GM21786 (cell line): ENCODE data around the gene HDAC9.
"Not testable (repeated sequence)": the region's sequence is repeated elsewhere in the genome, so short reads cannot be mapped to it uniquely, and the experiment has no call there.

Experiments
- ATAC-seq: cut with Tn5 transposase; IDR thresholded peaks from one replicate; pipeline ENCODE4 v1.9.1; 2021; ENCODE audit not compliant: unreplicated experiment

HDAC9 gene

GRCh38 chr7:18936265-18936664 lies 440.7 kb downstream of the HDAC9 start:
- no peak for ATAC-seq

- no peak for ATAC-seq
These were observed 444.4 kb downstream of the HDAC9 start for GRCh38 chr7:18939771-18940592.

- ATAC-seq: no peak
These were observed 445.1 kb downstream of the HDAC9 start for GRCh38 chr7:18940593-18941134.

GRCh38 chr7:18941207-18941606 lies 445.7 kb downstream of the HDAC9 start:
- no peak for ATAC-seq

GRCh38 chr7:18948521-18948920 lies 453.0 kb downstream of the HDAC9 start:
- ATAC-seq: no peak

GRCh38 chr7:18952846-18953245 lies 457.3 kb downstream of the HDAC9 start:
- ATAC-seq: no peak

GRCh38 chr7:18958627-18959026 lies 463.1 kb downstream of the HDAC9 start:
- no peak for ATAC-seq

- no peak for ATAC-seq
These were observed 465.2 kb downstream of the HDAC9 start for GRCh38 chr7:18960725-18961124.

GRCh38 chr7:18962031-18962430 lies 466.5 kb downstream of the HDAC9 start:
- ATAC-seq: no peak

- no peak for ATAC-seq
These were observed 470.1 kb downstream of the HDAC9 start for GRCh38 chr7:18965657-18966056.

GRCh38 chr7:18967755-18968154 lies 472.2 kb downstream of the HDAC9 start:
- not testable (repeated sequence) for ATAC-seq

GRCh38 chr7:18971839-18972238 lies 476.3 kb downstream of the HDAC9 start:
- no peak for ATAC-seq

GRCh38 chr7:18974803-18975202 lies 479.3 kb downstream of the HDAC9 start:
- ATAC-seq: no peak

- ATAC-seq: no peak
These were observed 479.7 kb downstream of the HDAC9 start for GRCh38 chr7:18975276-18975675.

- no peak for ATAC-seq
These were observed 480.2 kb downstream of the HDAC9 start for GRCh38 chr7:18975689-18976280.

- ATAC-seq: no peak
These were observed 481.3 kb downstream of the HDAC9 start for GRCh38 chr7:18976715-18977471.

- ATAC-seq: no peak
These were observed 482.6 kb downstream of the HDAC9 start for GRCh38 chr7:18978108-18978495.

GRCh38 chr7:18990700-18991099 lies 495.2 kb downstream of the HDAC9 start:
- ATAC-seq: not testable (repeated sequence)

GRCh38 chr7:18993933-18994668 lies 498.6 kb downstream of the HDAC9 start:
- no peak for ATAC-seq

GRCh38 chr7:18995270-18995671 lies 499.7 kb downstream of the HDAC9 start:
- ATAC-seq: no peak
